DMS153 treated with DMSO at 0.1 percent for 48 hours (cell line): Measurements from ENCODE around the gene GYS1.

Experiments used
- DNase-seq: peaks from one replicate; lab custom pipeline; 2025; ENCODE audit not compliant: unreplicated experiment; lab: John Stamatoyannopoulos, UW

Gene GYS1

GRCh38 chr19:48990400-48990799, 2.7 kb downstream of the GYS1 start:
- DNase-seq: no peak

GRCh38 chr19:48989701-48990291, 3.3 kb downstream of the GYS1 start:
- no peak for DNase-seq

DNA sequence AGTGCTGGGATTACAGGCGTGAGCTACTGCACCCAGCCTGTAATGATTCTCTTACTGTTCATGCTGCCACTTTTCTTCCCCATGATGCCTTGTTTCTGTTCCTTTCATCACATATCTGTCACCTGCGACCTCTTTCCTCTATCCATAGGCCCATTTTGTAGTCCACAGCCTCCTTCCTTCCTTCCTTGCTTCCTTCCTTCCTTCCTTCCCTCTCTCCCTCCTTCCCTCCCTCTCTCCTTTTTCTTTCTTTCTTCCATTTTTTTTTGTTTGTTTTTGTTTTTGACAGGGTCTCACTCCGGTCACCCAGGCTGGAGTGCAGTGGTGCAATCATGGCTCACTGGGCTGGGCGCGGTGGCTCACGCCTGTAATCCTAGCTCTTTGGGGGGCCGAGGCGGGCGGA, 4.2 kb downstream of the GYS1 start:
- DNase-seq: no peak

- no peak for DNase-seq
These were observed 4.8 kb downstream of the GYS1 start for GRCh38 chr19:48988286-48988685.

- DNase-seq: no peak
These were observed 5.8 kb downstream of the GYS1 start for GRCh38 chr19:48987323-48987722.

DNA sequence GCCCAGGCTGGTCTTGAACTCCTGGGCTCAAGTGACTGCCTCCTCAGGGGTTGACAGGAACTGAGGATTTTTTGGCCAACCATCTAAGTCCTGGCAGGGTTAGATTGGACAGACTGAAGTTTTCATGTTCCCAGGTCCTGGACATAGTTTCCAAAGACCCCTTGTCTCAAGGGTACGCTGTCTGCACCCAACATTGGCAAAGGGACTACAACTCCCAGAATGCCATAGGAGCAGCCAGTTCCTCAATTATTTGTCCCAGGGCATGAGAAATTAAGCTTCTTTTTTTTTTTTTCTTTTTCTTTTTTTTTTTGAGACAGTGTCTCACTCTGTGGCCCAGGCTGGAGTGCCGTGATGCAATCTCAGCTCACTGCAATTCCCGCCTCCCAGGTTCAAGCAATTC, 6.9 kb downstream of the GYS1 start:
- DNase-seq: no peak

DNA sequence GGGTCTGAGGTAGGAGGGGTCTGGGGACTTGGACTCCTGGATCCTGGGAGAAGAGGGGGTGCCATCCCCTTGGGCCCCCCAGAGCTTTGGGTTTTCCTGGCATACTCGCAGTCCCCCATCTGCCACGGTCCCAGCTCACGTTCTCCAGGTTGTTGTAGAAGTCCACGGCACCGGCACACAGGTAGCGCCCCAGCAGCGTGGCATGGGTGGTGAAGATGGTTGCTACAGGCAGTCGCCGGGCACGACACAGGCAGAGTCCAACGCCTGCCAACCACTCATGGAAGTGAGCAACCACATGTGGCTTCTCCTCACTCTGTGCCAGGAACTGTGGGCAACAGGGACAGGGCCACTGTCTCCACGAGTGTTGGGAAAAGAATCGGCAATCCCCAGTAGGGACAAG, 7.4 kb downstream of the GYS1 start:
- DNase-seq: no peak

DNA sequence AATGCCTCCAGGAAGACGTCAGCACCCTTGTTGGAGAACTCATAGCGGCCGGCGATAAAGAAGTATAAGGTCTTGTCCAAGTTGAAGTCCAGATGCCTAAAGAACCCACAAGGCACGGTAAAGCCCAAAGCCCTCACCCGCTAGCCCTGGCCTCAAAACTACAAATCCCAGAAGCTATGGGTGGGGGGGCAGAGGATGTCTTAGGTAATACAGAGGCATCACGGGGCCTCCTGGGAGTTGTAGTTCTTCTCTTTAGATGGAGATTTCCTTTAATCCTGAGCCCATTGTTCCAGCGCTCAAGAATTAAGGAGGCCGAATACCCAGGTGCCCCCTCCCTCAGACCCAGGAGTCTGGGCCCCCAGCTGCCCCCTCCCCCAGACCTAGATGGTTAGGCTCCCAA, 10.8 kb downstream of the GYS1 start:
- no peak for DNase-seq

- DNase-seq: no peak
These were observed 16.0 kb downstream of the GYS1 start for GRCh38 chr19:48977061-48977460.

DNA sequence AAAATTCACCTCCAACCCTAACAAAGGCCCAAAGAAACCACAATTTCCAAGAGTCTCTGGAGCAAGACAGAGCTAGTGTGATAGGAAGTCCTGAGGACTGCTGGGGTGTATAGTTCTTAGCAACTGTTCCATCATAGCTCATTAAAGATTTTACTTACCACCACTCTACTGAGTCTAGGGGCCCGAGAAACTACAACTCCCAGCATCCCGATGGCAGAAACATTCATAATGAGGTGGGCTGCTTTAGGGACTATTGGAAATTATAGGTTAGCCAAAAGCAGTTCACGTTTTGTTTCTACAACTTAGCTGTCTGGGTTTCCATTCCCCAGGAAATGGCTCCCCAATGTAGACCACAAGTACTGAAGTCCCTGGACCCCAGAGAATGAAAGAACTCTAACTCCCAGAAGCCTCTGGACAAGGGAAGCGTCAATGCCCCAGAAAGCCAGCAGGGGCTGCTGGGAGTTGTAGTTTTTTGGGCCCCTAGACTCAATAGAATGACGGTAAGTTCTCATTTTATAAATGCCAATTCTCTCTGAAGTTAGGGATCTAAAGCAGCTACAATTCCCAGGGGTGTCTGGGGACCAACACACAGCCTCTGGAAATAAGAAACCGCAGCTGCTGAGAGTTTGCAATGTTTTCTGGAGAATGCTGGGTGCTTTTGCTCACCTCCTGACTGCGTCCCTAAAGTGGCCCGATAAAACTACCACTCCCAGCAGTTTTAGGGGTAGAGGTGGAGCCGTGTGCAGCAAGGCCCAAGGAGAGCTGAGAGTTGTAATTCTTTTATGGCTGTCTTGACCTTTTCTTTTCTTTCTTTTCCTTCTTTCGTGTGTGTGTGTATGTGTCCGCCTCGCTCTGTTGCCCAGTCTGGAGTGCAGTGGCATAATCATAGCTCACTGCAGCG, 16.9 kb downstream of the GYS1 start:
- peak; percentile 13 for DNase-seq

DNA sequence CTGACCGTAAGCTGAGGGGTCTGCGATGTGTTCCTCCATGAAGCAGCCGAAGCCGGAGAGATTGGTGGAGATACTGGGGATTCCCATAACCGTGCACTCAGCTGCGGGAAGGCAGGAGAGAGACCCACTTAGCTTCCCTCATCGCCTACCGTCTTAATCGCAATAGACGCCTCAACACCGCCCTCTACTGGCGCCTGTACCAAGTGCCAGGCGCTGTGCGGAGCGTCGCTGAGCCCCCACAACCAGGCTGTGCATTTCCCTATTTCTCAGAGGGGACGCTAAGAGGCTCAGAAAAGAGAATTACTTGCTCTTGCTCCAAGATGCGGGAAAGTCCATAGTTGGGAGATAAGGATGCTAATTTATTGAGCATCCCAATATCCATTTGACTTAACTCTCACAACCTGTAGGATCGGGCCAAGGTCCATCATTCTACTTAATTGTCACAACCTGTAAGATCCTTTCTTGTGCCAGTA, 22.1 kb downstream of the GYS1 start:
- DNase-seq: peak; percentile 64

DNA sequence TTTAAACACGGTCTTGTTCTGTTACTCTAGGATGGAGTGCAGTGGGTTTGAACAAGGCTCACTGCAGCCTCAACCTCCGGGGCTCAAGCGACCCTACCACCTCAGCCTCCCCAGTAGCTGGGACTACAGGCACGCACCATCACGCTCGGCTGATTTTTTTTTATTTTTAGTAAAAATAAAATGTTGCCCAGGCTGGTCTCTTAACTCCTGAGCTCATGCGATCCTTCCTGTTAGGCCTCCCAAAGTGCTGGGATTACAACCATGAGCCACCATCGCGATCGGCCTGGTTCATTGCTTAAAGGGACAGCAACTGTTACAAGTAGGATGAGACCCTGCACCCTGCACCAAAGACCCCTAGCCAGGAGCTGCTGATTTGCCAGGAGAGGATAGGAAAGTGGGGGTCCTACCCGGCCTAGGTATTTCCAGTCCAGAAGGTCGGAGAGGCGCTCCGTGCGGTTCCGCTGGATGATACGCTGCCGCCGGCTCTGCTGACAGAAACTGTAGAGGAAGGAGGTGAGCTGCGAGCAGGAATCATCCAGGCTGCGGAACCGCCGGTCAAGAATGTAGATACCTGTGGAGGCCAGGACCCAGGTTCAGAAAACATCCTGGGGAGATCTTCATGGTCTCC, 22.9 kb downstream of the GYS1 start:
- DNase-seq: no peak

DNA sequence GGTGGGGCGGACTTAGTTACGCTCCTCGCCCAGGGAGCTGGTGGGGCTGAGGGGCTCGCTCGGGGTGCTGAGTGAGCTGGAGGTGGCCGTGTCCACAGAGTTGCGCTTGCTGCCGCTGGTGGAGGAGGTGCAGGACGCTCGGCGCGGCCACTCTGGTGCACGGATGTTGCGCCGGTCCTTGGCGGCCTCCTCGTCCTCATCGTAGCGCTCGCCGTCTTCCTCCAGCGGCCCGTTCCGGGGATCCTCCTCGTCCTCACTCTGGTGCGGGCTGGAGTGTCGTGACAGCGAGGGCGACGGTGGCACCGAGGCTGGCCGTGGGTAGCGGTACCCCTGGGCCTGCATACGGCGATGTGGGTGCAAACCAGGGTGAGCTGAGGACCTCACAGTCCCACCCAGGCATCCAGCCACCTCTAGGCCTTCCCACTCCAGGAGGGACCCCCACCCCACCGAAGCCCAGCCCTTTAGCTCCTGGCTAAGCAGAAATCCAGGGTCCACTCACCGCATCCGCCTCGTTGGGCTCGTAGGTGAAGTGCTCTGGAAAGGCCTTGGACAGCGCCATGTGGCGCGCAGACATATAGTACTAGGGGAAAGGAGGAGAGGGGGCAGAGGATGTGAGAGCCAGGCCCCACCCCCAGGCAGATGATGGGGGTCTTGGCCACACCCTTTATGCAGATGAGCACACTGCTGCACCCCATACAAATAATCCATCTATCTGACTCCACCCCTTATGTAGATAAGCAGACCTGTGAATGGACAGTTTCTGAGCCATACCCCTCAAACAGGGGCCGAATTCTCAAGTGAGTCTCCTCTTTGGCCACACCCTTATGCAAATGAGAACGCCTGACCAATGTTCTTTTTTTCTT, 23.6 kb downstream of the GYS1 start:
- DNase-seq: no peak

DNA sequence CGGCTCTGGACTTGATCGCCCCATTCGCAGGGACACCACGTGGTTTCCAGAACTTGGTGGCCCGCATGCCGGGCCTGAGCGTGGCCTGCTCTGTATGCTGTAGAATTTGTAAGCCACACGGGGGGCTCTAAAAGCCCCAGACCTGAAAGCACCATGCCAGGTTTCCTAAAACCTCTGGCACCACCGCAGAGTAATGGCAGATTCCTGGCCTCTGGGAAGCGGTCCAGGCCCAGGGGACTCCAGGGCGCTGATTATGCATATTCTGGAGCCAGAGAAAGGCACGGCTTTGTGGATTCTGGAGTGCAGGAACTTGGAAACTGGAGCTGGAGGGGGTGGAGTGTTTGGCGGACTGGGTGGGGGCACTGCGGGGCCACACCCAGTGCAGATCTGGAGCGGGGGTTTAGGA, 24.3 kb downstream of the GYS1 start:
- no peak for DNase-seq

DNA sequence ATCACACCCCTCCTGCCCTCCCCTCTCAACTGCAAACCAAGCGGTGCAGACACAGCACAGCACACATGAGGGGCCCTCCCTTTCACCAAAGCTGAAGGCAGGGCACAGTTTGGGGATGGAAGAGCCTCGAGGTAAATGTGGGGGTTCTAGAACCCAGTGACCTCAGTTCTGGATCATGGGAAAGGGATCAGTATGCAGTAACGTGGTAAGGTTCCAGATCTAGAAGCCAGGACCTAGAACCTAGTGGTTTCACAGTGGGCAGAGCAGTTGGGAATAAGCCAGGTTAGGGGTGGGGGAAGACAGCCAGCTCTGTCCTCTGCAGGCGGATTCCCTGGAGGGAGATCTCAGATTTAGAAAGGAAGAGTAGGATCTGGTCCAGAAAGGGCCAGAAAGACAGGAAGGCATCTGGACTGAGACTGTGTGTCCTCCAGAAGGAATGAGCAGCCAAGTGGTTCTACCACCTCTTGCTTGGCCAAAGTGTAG, 24.9 kb downstream of the GYS1 start:
- DNase-seq: no peak

- DNase-seq: no peak
These were observed 25.5 kb downstream of the GYS1 start for GRCh38 chr19:48967346-48968178.

GRCh38 chr19:48966541-48967345, 26.4 kb downstream of the GYS1 start:
- DNase-seq: no peak

DNA sequence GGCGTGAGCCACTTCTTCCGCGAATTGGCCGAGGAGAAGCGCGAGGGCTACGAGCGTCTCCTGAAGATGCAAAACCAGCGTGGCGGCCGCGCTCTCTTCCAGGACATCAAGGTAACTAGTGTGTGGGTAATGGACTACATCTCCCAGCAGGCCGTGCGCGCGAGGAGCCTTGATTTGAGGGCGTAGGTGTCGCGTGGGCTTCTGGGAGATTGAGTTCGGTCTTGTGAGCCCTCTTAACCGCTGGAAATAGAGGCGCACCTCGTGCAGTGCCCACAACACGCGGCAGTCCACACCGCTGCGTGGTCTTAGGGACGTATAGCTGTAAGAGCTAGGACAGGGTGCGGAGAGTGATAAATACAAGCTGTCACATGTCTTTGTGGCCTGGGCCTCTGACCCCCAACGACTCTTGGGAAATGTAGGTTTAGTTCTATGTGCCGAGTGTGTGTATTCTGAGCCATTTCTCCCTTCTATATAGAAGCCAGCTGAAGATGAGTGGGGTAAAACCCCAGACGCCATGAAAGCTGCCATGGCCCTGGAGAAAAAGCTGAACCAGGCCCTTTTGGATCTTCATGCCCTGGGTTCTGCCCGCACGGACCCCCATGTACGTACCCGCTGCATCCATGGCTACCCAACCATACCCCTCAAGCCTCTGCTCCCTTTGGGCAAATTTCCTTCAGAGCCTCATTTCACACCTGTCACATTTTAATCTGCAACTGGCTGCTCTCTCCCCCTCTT, 27.1 kb downstream of the GYS1 start:
- peak; percentile 79 for DNase-seq
